Body of pancreas (tissue), 4 donors: Measurements from ENCODE around the gene PDE6D.

Experiments used
- POLR2A ChIP-seq, 3 donors: fragments of 450-650 bp; IDR thresholded peaks; one replicate each; pipeline ENCODE4 v1.6.1; 2016; ENCODE audit warnings: antibody characterized with exemption in 3 of 3, mild to moderate bottlenecking in 2 of 3
- TF ChIP-seq, protein P1 (sequence below), 7 experiments: fragments of 450-650 bp in 4 of 7; fragments of 200-600 bp in 3 of 7; sonication (generic) in 3 of 7; IDR thresholded peaks; one replicate each; pipeline ENCODE4 v1.5.1; 2016 to 2019; ENCODE audit warnings: antibody characterized with exemption in 7 of 7

DNA sequence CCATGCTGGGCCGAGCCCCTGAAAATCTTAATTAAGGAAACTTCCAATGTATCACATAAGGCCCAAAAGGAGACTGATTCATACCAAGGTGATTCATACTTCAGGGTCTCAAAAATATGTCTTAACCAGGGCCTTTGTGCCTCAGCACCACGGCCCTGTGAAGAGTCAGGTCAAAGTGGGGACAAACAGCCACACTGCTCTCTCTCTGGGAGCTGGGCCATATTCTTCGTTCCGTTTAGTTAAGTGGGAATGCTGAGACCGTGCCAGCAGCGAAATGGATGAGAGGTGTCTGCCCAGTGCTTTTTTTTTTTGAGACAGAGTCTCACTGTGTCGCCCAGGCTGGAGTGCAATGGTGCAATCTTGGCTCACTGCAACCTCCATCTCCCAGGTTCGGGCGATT is 82.1 kb downstream of the PDE6D start:
- TF ChIP-seq POLR2A (IDR thresholded peaks at IDR 0.05), result no peak
- TF ChIP-seq, protein P1, sequence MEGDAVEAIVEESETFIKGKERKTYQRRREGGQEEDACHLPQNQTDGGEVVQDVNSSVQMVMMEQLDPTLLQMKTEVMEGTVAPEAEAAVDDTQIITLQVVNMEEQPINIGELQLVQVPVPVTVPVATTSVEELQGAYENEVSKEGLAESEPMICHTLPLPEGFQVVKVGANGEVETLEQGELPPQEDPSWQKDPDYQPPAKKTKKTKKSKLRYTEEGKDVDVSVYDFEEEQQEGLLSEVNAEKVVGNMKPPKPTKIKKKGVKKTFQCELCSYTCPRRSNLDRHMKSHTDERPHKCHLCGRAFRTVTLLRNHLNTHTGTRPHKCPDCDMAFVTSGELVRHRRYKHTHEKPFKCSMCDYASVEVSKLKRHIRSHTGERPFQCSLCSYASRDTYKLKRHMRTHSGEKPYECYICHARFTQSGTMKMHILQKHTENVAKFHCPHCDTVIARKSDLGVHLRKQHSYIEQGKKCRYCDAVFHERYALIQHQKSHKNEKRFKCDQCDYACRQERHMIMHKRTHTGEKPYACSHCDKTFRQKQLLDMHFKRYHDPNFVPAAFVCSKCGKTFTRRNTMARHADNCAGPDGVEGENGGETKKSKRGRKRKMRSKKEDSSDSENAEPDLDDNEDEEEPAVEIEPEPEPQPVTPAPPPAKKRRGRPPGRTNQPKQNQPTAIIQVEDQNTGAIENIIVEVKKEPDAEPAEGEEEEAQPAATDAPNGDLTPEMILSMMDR (IDR thresholded peaks at IDR 0.05), result no peak
